HCT116 (cell line): ENCODE results near the gene NTN3. TPM values are rescaled to one million over a fixed set of nuclear protein-coding genes. Genes with fewer than 3 reads are reported as not detected.

ENCODE experiments used
- ATAC-seq: fragments of 200-7000 bp; cut with Tn5 transposase; 2 replicates; pipeline ENCODE4 v1.9.1; 2020; ENCODE audit warnings: mild to moderate bottlenecking, moderate library complexity
- BruUV-seq: library from RNA; stranded (reverse); fragments of 400-500 nt; replicated peaks from 2 replicates; lab custom pipeline; 2021; lab: Mats Ljungman, UMichigan
- CTCF ChIA-PET: fragments of 300-600 bp; sonication (Branson Sonifier 250); formaldehyde crosslinking; loops from one replicate; lab custom pipeline; 2021; ENCODE audit warnings: antibody characterized with exemption; lab: Charles Lee
- POLR2A ChIA-PET: fragments of 300-600, 350-600 bp; sonication (Branson Sonifier 250); formaldehyde crosslinking; loops from one replicate; lab custom pipeline; 2021; ENCODE audit warnings: antibody characterized with exemption; lab: Charles Lee
- RAD21 ChIA-PET, 2 experiments: fragments of 300-600 bp; sonication (Branson Sonifier 250); formaldehyde crosslinking; loops; one replicate each; lab custom pipeline; 2023; ENCODE audit warnings: low total read pairs in 2 of 2; ENCODE audit not compliant: uncharacterized antibody in 2 of 2, unreplicated experiment in 2 of 2, low non-redundant PET in 1 of 2; lab: Charles Lee
- DNase-seq: peaks from one replicate; pipeline ENCODE4 v3.0.0-alpha.2; 2010; ENCODE audit warnings: low read depth, low spot score
- H2AFZ ChIP-seq: fragments of 200-600 bp; shearing (Covaris generic), sonication (generic); 2 replicates; pipeline ENCODE4 v1.6.1; 2017; ENCODE audit warnings: low read depth, mixed run types, mixed read lengths, antibody characterized with exemption, low read length; ENCODE audit not compliant: poor library complexity, severe bottlenecking
- H3K27ac ChIP-seq: 2 replicates; pipeline ENCODE4 v1.5.1; 2012; ENCODE audit warnings: low read depth, low read length
- H3K27me3 ChIP-seq: fragments of 200-600 bp; sonication (generic); 2 replicates; pipeline ENCODE4 v1.6.1; 2016; ENCODE audit warnings: mixed run types, low read length, mixed read lengths; ENCODE audit not compliant: insufficient read depth
- H3K36me3 ChIP-seq, 2 experiments: fragments of 200-500 bp in 1 of 2; fragments of 200-600 bp in 1 of 2; sonication (Bioruptor generic) in 1 of 2; sonication (generic) in 1 of 2; 2 replicates each; pipeline versions ENCODE4 v1.5.1 to v1.6.1; 2014 to 2016; ENCODE audit warnings: low read length in 2 of 2, inconsistent platforms in 1 of 2, mixed read lengths in 1 of 2, mixed run types in 1 of 2; ENCODE audit not compliant: insufficient read depth in 2 of 2, control insufficient read depth in 1 of 2
- H3K4me1 ChIP-seq, 2 experiments: fragments of 200-600 bp in 1 of 2; sonication (generic) in 1 of 2; 2 replicates each; pipeline versions ENCODE4 v1.5.1 to v1.6.1; 2012 to 2017; ENCODE audit warnings: low read length in 2 of 2, inconsistent platforms in 1 of 2, mild to moderate bottlenecking in 1 of 2, mixed read lengths in 1 of 2, mixed run types in 1 of 2, moderate library complexity in 1 of 2; ENCODE audit not compliant: insufficient read depth in 2 of 2, control insufficient read depth in 1 of 2
- H3K4me2 ChIP-seq: fragments of 200-600 bp; sonication (generic); 2 replicates; pipeline ENCODE4 v1.6.1; 2017; ENCODE audit warnings: mixed run types, low read length, mixed read lengths
- H3K4me3 ChIP-seq, 2 experiments: fragments of 200-600 bp in 1 of 2; sonication (generic) in 1 of 2; replicated peaks in 1 of 2; 2 replicates each; pipeline ENCODE4 v1.5.1; 2011 to 2016; ENCODE audit warnings: low read length in 2 of 2, control low read depth in 1 of 2, low read depth in 1 of 2, mild to moderate bottlenecking in 1 of 2, mixed read lengths in 1 of 2, mixed run types in 1 of 2
- H3K79me2 ChIP-seq: fragments of 200-600 bp; sonication (generic); 2 replicates; pipeline ENCODE4 v1.6.1; 2017; ENCODE audit warnings: mild to moderate bottlenecking, mixed run types, low read length, moderate library complexity, mixed read lengths; ENCODE audit not compliant: insufficient read depth
- H3K9ac ChIP-seq: fragments of 200-600 bp; sonication (generic); 2 replicates; pipeline ENCODE4 v1.6.1; 2016; ENCODE audit warnings: low read length, mixed read lengths
- H3K9me2 ChIP-seq: fragments of 200-600 bp; sonication (generic), shearing (Covaris generic); 2 replicates; pipeline ENCODE4 v1.6.1; 2017; ENCODE audit warnings: mixed run types, mild to moderate bottlenecking, moderate library complexity; ENCODE audit not compliant: insufficient read depth
- H3K9me3 ChIP-seq, 2 experiments: fragments of 200-500 bp in 1 of 2; fragments of 200-600 bp in 1 of 2; sonication (Bioruptor generic) in 1 of 2; sonication (generic) in 1 of 2; 2 replicates each; pipeline ENCODE4 v1.6.1; 2014 to 2017; ENCODE audit warnings: low read length in 2 of 2, mixed read lengths in 2 of 2, inconsistent platforms in 1 of 2, low read depth in 1 of 2, mild to moderate bottlenecking in 1 of 2, mixed run types in 1 of 2, moderate library complexity in 1 of 2; ENCODE audit not compliant: control insufficient read depth in 1 of 2, insufficient read depth in 1 of 2
- H4K20me1 ChIP-seq: fragments of 200-600 bp; sonication (generic), shearing (Covaris generic); 2 replicates; pipeline ENCODE4 v1.6.1; 2017; ENCODE audit warnings: mixed run types, mild to moderate bottlenecking, moderate library complexity; ENCODE audit not compliant: insufficient read depth
- POLR2A ChIP-seq: IDR thresholded peaks from 2 replicates; pipeline ENCODE4 v1.7.0; 2011; ENCODE audit warnings: borderline replicate concordance; ENCODE audit not compliant: insufficient read depth, insufficient read length; ENCODE audit errors: extremely low read depth
- RAD21 ChIP-seq: IDR thresholded peaks from 2 replicates; pipeline ENCODE4 v1.6.1; 2012; ENCODE audit warnings: low read depth, mild to moderate bottlenecking
- SIN3A ChIP-seq: IDR thresholded peaks from 2 replicates; pipeline ENCODE4 v1.6.1; 2012; ENCODE audit warnings: low read depth
- TCF7L2 ChIP-seq: IDR thresholded peaks from 2 replicates; pipeline ENCODE4 v1.7.0; 2011; ENCODE audit warnings: borderline replicate concordance, inconsistent platforms; ENCODE audit not compliant: insufficient read depth, insufficient read length; ENCODE audit errors: extremely low read depth
- intact Hi-C: fragments of 100-400 bp; cut with micrococcal nuclease; formaldehyde crosslinking; loops from 2 replicates; pipeline ENCODE4 v1.10.0; 2022
- total RNA-seq: library from RNA; stranded (reverse); gene quantifications from one replicate; pipeline ENCODE4 v1.2.1, GENCODE V29; 2021; ENCODE audit not compliant: unreplicated experiment
- TF ChIP-seq, protein P1 (sequence below): IDR thresholded peaks from 2 replicates; pipeline ENCODE4 v1.6.1; 2012
- TF ChIP-seq, protein P2 (sequence below), 3 experiments: fragments of 200-600 bp in 1 of 3; sonication (generic) in 1 of 3; IDR thresholded peaks in 2 of 3; conservative IDR thresholded peaks in 1 of 3; 2 replicates each; pipeline ENCODE4 v1.5.1; 2012 to 2017; ENCODE audit warnings: low read depth in 2 of 3, low read length in 2 of 3, antibody characterized with exemption in 1 of 3, borderline replicate concordance in 1 of 3, control low read depth in 1 of 3, mild to moderate bottlenecking in 1 of 3, mixed read lengths in 1 of 3, mixed run types in 1 of 3, moderate library complexity in 1 of 3; ENCODE audit not compliant: insufficient read depth in 1 of 3

Gene NTN3
- total RNA-seq, 1 experiment from 2014 or later, result 0.30 TPM

DNA sequence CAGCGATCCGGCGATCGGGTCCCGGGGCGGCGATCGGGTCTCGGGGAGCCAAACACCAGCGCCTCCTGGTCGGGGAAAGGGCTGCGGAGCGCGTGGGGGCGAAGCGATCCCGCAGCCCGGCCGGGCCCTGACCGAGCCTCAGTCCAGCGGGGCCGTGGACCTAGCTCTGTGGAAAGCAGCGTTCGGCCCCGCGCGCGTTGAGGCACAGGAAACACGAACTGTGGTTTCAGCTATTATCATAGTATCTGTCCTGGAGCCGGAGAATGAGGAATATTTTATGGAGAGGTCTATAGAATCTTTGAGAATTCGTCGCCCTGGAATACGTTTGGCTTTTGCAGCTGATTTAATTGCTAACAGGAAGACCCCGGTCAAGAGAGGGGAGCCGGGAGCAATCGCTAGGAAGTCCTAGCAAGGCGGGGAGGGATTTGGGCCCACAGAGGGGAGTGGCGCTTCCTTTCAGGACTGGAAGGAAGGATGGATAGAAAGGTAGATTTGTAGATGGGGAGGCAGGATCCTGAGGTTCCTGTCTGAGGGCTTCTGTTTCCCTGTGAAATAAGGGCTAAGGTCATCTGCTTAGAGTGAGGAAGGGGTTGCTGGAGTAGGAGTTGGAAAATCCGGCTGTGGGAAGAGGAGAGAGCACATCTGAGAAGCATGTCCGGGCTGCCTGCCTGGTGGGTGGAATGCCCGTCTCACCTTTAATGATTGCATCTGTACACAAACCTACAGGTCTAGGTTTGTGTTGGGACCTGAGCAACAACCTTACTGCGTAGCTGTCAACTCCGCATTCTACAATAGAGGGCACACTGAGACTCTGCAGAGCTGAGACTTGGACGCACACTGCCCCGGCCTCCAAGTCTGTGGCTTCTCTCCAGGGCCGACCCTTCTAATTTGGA is 41.1 kb upstream of the NTN3 start:
- Histone ChIP-seq H3K4me1 (peaks cover 12 to 36% of the 10 kb centered on the region in 2 experiments; a peak in 3 of 4 replicates), H2AFZ (no peak overlapping the region), H4K20me1 (no peaks in the 10 kb centered on the region), H3K36me3 (peaks cover 17 to 39% of the 10 kb centered on the region in 2 experiments), H3K9me3 (no peaks in the 10 kb centered on the region), H3K27me3 (no peaks in the 10 kb centered on the region), H3K79me2 (peaks cover 51% of the 10 kb centered on the region), H3K27ac (peak overlapping the region; percentile 89), H3K4me3 (peak overlapping the region; percentile 74 to 81), H3K9me2 (no peaks in the 10 kb centered on the region), H3K9ac (peak overlapping the region; percentile 96), H3K4me2 (peak overlapping the region; percentile 97)
- RAD21 ChIA-PET, result no interaction called here
- POLR2A ChIA-PET, result no interaction called here
- ATAC-seq (no peak), DNase-seq (no peak)
- TF ChIP-seq SIN3A, result 0 out of 2 replicates have a peak, but pooled peaks have one; percentile 35
- TF ChIP-seq RAD21, result peak; percentile 37; the same call in 1 of the 2 replicates
- TF ChIP-seq, protein P1, sequence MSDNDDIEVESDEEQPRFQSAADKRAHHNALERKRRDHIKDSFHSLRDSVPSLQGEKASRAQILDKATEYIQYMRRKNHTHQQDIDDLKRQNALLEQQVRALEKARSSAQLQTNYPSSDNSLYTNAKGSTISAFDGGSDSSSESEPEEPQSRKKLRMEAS, result no peak
- CTCF ChIA-PET, result interaction anchor here (1.4 kb wide), 1 partner anchor 134 kb away, joined by 3 read pairs; no protein-coding TSS in a partner anchor
- intact Hi-C loops, result loop anchor here (2.0 to 10.0 kb wide), 4 partner anchors 32 to 165 kb away; partner anchors contain the start of genes RNPS1 and TEDC2
- BruUV-seq, result TSS peak; percentile 55

- RAD21 ChIA-PET, result no interaction called here
- Histone ChIP-seq H3K4me1 (peaks cover 8 to 28% of the 10 kb centered on the region in 2 experiments; a peak in 3 of 4 replicates), H3K27ac (no peak overlapping the region), H3K9ac (no peak overlapping the region), H3K4me2 (no peak overlapping the region), H4K20me1 (no peaks in the 10 kb centered on the region), H3K27me3 (no peaks in the 10 kb centered on the region), H3K79me2 (peaks cover 68% of the 10 kb centered on the region), H3K4me3 (no peak overlapping the region), H2AFZ (no peak overlapping the region), H3K36me3 (peaks cover 37 to 55% of the 10 kb centered on the region in 2 experiments), H3K9me2 (no peaks in the 10 kb centered on the region), H3K9me3 (no peaks in the 10 kb centered on the region)
- DNase-seq, result no peak
- intact Hi-C loops, result no loop called here
- POLR2A ChIA-PET, result no interaction called here
- no peak for TF ChIP-seq POLR2A
- TF ChIP-seq TCF7L2, result no peak
- TF ChIP-seq, protein P2, sequence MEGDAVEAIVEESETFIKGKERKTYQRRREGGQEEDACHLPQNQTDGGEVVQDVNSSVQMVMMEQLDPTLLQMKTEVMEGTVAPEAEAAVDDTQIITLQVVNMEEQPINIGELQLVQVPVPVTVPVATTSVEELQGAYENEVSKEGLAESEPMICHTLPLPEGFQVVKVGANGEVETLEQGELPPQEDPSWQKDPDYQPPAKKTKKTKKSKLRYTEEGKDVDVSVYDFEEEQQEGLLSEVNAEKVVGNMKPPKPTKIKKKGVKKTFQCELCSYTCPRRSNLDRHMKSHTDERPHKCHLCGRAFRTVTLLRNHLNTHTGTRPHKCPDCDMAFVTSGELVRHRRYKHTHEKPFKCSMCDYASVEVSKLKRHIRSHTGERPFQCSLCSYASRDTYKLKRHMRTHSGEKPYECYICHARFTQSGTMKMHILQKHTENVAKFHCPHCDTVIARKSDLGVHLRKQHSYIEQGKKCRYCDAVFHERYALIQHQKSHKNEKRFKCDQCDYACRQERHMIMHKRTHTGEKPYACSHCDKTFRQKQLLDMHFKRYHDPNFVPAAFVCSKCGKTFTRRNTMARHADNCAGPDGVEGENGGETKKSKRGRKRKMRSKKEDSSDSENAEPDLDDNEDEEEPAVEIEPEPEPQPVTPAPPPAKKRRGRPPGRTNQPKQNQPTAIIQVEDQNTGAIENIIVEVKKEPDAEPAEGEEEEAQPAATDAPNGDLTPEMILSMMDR (IDR thresholded peaks at IDR 0.05 in 2 of 3, conservative IDR thresholded peaks at IDR 0.05 in 1 of 3; ENCODE audit: borderline replicate concordance in 1 of 3, insufficient read depth in 1 of 3, low read depth in 2 of 3, low read length in 2 of 3), result peak in 2 of 3 experiments; percentile 15 to 30; a peak in 1 of 6 replicates
- ATAC-seq, result no peak
- CTCF ChIA-PET, result no interaction called here
- TSS peak; percentile 16 for BruUV-seq
Observed at GRCh38 chr16:2432286-2432685, 38.8 kb upstream of the NTN3 start.
